OCI-M2 (cell line): ENCODE measurements around the gene ZNF467.

ENCODE experiments used
- DNase-seq: peaks from one replicate; lab custom pipeline; 2025; ENCODE audit not compliant: unreplicated experiment; lab: John Stamatoyannopoulos, UW

ZNF467 gene

GRCh38 chr7:149729586-149729982 lies 43.8 kb downstream of the ZNF467 start:
- DNase-seq, result no peak

DNA sequence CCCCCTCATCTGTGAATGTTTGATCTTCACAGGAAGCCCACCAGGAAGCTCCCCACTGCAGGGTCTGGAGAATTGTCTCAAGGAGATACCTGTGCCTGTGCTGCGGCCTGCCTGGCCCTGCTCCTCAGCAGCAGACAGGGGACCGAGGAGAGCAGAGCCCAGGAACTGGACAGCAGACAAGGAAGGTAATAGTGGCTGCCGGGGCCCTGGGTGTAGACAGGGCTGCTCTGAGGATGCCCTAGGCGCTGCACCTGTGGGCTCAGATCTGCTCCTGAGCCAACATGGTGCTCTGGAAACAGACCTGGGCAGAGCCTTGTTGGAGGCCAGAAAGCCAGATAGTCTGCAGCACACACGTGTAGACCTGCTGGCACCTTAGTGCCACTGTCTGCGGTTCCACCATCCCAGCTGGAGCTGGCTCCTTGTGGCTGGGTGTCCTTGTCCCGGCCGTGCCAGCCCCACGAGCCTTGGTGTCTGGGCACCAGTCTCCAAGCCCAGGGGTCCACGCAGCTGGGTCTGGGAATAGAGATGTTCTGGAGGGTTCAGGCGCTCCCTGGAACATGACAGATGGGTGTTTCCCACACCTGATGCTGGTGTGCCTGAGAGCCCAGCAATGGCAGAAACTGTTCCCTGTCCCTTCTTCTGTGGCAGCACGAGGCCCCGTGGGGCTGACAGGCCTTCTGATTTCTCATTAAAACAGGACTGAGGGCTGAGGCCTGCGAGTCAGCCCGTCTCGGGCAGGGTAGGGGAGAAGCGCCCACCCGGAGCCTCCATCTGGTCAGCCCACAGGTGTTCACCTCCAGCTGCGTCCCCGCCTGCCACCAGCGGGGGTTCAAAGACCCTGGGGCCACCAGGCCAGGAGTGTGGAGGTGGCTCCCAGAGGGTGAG lies 44.7 kb downstream of the ZNF467 start:
- DNase-seq, result no peak

DNA sequence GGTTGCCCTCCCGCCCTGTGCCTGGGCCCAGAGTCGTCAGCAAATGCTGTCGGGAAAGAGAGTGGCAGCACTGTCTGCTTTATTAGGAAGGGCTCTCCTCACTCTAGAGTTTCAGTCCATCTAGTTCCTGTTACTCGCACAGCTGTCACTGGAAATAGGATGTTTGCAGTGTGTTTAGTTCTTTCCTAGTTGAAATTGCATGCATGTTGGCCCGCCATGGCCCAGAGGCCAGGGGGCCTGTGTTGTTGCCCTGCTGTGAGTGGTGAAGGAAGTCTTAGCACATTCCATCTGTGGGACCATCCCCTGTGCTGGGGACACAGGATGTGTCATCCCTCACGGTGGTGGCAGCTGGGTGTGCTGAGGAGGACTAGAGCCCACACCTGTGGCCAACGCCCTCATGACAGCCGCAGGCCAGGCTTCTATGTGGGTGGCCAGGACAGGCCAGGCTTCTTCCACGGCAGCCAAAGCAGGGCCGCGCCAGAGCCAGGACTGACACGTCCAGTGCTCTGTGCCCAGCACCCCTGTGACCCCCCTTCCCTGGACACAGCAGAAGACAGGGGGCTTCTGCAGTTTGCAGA lies 45.4 kb downstream of the ZNF467 start:
- DNase-seq, result no peak

- no peak for DNase-seq
Measured at GRCh38 chr7:149727053-149727898, 46.1 kb downstream of the ZNF467 start.

- DNase-seq, result no peak
Measured at GRCh38 chr7:149725916-149726315, 47.5 kb downstream of the ZNF467 start.

DNA sequence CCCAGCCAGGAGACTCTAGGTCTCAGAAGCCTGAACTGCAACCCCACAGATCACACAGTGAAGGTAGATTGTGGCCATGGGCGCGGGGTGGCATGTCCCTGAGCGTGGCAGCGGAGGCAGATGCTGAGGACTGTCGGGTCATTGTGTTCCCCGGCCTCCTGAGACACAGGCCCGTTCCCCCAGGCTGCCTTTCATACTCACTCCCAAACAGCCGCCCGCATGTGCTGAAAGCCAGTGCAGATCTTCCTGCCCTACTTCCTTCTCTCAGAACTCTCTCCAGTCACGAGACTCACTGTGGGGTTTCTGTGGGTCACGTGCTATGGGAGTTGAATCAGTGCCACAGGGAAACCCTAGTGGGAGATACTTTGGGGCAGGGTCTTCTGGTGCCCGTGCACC lies 48.0 kb downstream of the ZNF467 start:
- DNase-seq, result no peak

- no peak for DNase-seq
Measured at GRCh38 chr7:149724661-149725425, 48.5 kb downstream of the ZNF467 start.

DNA sequence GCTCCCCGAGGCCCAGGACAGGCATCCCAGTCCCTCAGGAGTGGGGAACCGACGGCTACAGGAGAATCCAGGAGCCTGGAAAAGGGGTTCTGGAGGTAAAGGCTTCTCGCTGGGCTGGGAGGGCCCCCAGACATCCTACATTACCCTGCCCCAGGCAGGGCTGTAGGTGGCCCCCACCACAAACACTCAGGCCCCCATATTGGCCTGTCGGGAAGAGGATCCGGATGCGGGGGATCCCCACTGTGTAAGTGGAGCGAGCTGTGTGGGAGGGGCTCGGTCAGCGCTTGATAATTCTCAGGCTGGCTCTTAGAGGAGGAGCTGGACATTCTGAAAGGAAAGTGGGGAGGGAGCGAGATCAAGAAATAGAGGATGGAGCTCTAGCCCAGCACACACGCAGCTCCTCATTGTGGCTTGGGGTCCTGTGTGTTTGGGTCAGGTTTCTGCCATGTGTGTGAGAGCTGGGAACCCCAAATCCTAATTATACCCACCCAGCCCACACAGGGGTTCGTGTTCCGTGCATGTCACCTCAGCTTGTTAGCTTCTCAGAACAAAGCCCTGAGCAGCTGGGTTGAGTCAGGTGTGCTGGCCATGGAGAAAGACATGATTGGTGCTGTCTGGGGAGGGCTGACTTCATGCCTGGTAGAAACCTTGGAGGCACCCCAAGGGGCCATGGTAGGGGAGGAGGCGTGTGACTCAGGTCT lies 49.4 kb downstream of the ZNF467 start:
- DNase-seq, result no peak

- DNase-seq, result no peak
Measured at GRCh38 chr7:149723082-149723767, 50.2 kb downstream of the ZNF467 start.

DNA sequence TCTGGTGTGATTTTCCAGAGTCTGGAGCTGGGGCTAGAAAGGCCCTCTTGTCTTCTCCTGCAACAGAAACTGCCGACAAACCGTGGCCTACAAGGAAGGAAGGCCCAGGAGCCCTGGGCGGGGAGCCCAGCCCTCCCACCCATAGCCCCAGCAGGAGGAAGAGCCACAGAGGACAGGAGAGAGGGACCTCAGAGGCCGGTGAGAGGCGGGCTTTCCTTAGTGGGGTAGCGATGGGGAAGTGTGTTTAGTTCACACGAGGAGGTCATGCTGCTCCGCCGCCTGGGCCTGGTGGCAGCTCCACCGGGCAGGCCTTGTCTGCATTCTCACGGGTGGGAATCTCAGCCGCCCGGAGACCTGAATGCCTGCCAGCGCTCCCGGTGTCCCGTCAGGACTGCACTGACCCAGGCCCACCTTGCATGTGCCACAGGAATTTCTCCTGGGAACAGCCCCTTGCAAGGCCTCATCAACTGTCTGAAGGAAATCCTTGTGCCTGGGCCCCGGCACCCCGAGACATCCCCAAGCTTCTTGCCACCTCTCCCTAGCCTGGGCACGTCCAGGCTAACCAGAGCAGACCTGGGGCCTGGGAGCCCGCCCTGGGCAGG lies 50.9 kb downstream of the ZNF467 start:
- no peak for DNase-seq

- DNase-seq, result no peak
Measured at GRCh38 chr7:149721084-149721601, 52.2 kb downstream of the ZNF467 start.

- DNase-seq, result no peak
Measured at GRCh38 chr7:149720372-149721083, 52.9 kb downstream of the ZNF467 start.

DNA sequence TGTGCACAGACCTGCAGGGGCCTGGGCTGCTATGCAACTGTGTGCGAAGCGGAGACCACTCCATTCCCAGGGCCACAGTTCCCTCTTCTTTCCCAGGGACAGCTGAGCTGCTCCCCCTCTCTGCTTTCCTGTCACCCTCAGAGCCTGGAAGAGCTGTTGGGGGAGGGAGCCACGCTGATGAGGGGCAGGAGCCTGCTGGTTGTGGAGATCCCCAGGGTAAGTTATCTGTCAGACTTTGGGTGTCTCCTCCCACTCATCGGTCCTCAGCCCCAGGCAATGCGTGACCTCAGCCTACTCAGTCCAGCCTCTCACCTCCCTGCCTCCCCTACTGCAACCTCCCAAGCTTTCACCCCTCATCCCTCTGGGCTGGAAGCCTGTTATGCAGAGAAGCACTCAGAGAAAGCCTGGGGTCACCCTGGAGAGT lies 53.5 kb downstream of the ZNF467 start:
- no peak for DNase-seq

- DNase-seq, result peak; percentile 72
Measured at GRCh38 chr7:149719050-149719899, 54.1 kb downstream of the ZNF467 start.

- DNase-seq, result no peak
Measured at GRCh38 chr7:149718730-149719049, 54.7 kb downstream of the ZNF467 start.

DNA sequence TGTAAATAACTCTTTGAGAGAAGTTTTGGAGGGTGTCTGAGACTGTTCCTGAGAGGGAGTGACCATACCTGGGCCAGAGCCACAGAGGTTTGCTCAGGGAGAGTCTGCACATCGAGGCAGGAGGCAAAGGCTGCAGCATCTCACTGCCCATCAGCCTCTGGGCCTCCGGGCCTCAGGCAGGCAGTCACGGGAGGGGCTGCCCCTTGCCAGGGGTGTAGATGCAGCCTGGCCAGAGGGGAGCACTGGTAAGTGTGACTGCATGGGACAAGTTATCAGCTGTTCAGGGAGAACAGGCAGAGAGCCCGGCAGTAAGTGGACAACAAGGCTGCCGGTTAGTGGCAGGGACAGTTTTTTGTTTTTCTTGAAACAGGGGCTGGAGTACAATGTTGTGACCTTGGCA lies 55.9 kb downstream of the ZNF467 start:
- DNase-seq, result no peak

DNA sequence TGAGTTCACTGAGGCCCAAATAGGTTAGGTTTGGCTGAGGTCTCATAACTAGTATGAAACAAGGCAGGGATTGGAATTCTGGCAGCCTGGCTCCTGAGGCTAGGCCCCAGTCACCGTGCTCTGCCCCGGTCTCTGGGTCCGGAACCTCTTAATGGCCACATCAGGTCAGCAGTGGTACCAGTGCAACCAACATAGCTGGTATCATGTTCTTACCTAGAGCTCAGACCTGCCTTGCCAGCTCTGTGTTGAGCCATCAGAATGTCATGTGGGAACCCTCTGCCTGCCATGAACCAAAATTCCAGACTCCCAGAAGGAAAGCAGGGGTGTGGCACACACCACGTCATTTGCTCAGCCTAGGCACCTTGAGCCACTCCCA lies 56.5 kb downstream of the ZNF467 start:
- no peak for DNase-seq
